GM23248 (cell line): ENCODE data around the gene C20orf144. TPM values are rescaled to one million over a fixed set of nuclear protein-coding genes. Genes with fewer than 3 reads are reported as not detected.

Source experiments
- DNase-seq: peaks from one replicate; pipeline ENCODE4 v3.0.0-alpha.2; 2015
- H2AFZ ChIP-seq: fragments of 200-600 bp; sonication (generic); 2 replicates; pipeline ENCODE4 v1.6.1; 2016; ENCODE audit warnings: antibody characterized with exemption
- H3F3A ChIP-seq: fragments of 200-600 bp; sonication (generic); 2 replicates; pipeline ENCODE4 v1.6.1; 2016; ENCODE audit warnings: mild to moderate bottlenecking, antibody characterized with exemption, mixed run types; ENCODE audit not compliant: insufficient read depth
- H3K27ac ChIP-seq: fragments of 200-600 bp; sonication (generic); 2 replicates; pipeline ENCODE4 v1.5.1; 2016; ENCODE audit warnings: mild to moderate bottlenecking
- H3K27me3 ChIP-seq: fragments of 200-600 bp; sonication (generic); replicated peaks from 2 replicates; pipeline ENCODE4 v1.6.1; 2016; ENCODE audit warnings: mild to moderate bottlenecking; ENCODE audit not compliant: insufficient read depth
- H3K36me3 ChIP-seq: fragments of 200-600 bp; sonication (generic); 2 replicates; pipeline ENCODE4 v1.6.1; 2016; ENCODE audit warnings: low read depth, mild to moderate bottlenecking
- H3K4me1 ChIP-seq: fragments of 200-600 bp; sonication (generic); 2 replicates; pipeline ENCODE4 v1.6.1; 2016; ENCODE audit warnings: mild to moderate bottlenecking; ENCODE audit not compliant: insufficient read depth
- H3K4me2 ChIP-seq: fragments of 200-600 bp; sonication (generic); one replicate; pipeline ENCODE4 v1.6.1; 2016; ENCODE audit warnings: mild to moderate bottlenecking; ENCODE audit not compliant: unreplicated experiment
- H3K4me3 ChIP-seq: fragments of 200-600 bp; sonication (generic); 2 replicates; pipeline ENCODE4 v1.5.1; 2016; ENCODE audit warnings: mild to moderate bottlenecking
- H3K79me2 ChIP-seq: fragments of 200-600 bp; sonication (generic); 2 replicates; pipeline ENCODE4 v1.6.1; 2016; ENCODE audit warnings: mild to moderate bottlenecking; ENCODE audit not compliant: insufficient read depth
- H3K9ac ChIP-seq: fragments of 200-600 bp; sonication (generic); 2 replicates; pipeline ENCODE4 v1.6.1; 2016; ENCODE audit warnings: mild to moderate bottlenecking
- H3K9me2 ChIP-seq: fragments of 200-600 bp; sonication (generic); 2 replicates; pipeline ENCODE4 v1.6.1; 2016; ENCODE audit warnings: mixed run types, mild to moderate bottlenecking, moderate library complexity; ENCODE audit not compliant: insufficient read depth
- H3K9me3 ChIP-seq: fragments of 200-600 bp; sonication (generic); one replicate; pipeline ENCODE4 v1.6.1; 2017; ENCODE audit warnings: low read depth
- H4K20me1 ChIP-seq: fragments of 200-600 bp; sonication (generic); 2 replicates; pipeline ENCODE4 v1.6.0; 2016; ENCODE audit not compliant: insufficient read depth
- EZH2 ChIP-seq: fragments of 200-600 bp; sonication (generic); IDR thresholded peaks from 2 replicates; pipeline ENCODE4 v1.6.1; 2018; ENCODE audit warnings: antibody characterized with exemption, mild to moderate bottlenecking; ENCODE audit not compliant: insufficient read depth, poor library complexity, severe bottlenecking
- EZH2phosphoT487 ChIP-seq: fragments of 200-600 bp; sonication (generic); IDR thresholded peaks from 2 replicates; pipeline ENCODE4 v1.6.1; 2018; ENCODE audit warnings: antibody characterized with exemption, moderate library complexity, mild to moderate bottlenecking, low read depth; ENCODE audit not compliant: insufficient read depth
- WGBS, 2 experiments: methylation state at CpG; one replicate each; pipeline ENCODE4 v1.1.6; 2015 to 2017; ENCODE audit warnings: low lambda C conversion rate in 2 of 2, low coverage in 1 of 2; ENCODE audit errors: missing lambda C conversion rate in 2 of 2; 5-methylcytosine and 5-hydroxymethylcytosine counted together
- in situ Hi-C: fragments of 300-500 bp; cut with MboI; formaldehyde crosslinking; loops from 2 replicates; pipeline ENCODE4 v1.15.0; 2020
- polyA plus RNA-seq: library from polyadenylated mRNA; unstranded; fragments of >200 nt; fragmentation: Nextera tagmentation; extraction: Ambion mirVana; gene quantifications from 2 replicates; pipeline ENCODE4 v1.2.1, GENCODE V29; 2016
- total RNA-seq: library from RNA; depleted of rRNA; stranded (reverse); fragments of >200 nt; shearing (Covaris generic); gene quantifications from 2 replicates; pipeline ENCODE4 v1.2.3, GENCODE V29; 2014

Gene C20orf144
- total and polyA plus RNA-seq, 2 experiments from 2014 or later = 0.25 TPM; not detected in 1

DNA sequence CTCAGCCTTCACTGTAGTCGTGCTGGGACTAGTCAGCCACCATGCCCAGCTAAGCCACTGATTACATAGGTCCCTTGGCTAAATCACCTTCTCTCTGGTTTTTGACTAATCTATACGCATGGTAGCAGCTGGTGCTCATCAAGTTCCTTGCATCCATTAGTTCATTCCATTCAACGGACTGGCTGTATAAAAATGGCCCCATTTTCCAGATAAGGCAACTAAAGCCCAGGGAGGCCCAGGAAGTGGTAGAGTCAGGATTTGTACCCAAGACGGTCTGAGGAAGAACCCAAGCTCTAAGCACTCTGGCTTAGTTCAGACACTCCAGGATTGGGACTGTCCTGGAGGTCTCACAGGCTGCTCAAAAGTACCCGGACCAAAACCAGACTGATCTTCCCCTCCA is 19.2 kb downstream of the C20orf144 start:
- no peak for DNase-seq
- no peak overlapping the region for H3K9ac ChIP-seq
- H4K20me1 ChIP-seq = no peaks in the 10 kb centered on the region
- H2AFZ ChIP-seq = no peak overlapping the region
- H3K4me3 ChIP-seq = no peak overlapping the region
- H3K79me2 ChIP-seq = peaks cover 22% of the 10 kb centered on the region
- no peak overlapping the region for H3K4me2 ChIP-seq
- no peaks in the 10 kb centered on the region for H3K36me3 ChIP-seq
- H3K9me3 ChIP-seq = no peaks in the 10 kb centered on the region
- 81 to 88% methylated on average over 5 of the region's 5 CpGs for WGBS, 2 experiments
- H3F3A ChIP-seq = no peaks in the 10 kb centered on the region
- no peaks in the 10 kb centered on the region for H3K27me3 ChIP-seq
- H3K9me2 ChIP-seq = no peaks in the 10 kb centered on the region
- peaks cover 12% of the 10 kb centered on the region for H3K4me1 ChIP-seq
- TF ChIP-seq EZH2phosphoT487 (no peak), EZH2 (no peak)
- no peak overlapping the region for H3K27ac ChIP-seq
- in situ Hi-C loops = no loop called here

- Histone ChIP-seq H3K4me2 (no peak overlapping the region), H3K9ac (no peak overlapping the region), H3K79me2 (peaks cover 22% of the 10 kb centered on the region), H3K27me3 (no peaks in the 10 kb centered on the region), H3K4me3 (no peak overlapping the region), H4K20me1 (no peaks in the 10 kb centered on the region), H3K36me3 (no peaks in the 10 kb centered on the region), H3F3A (no peaks in the 10 kb centered on the region), H3K27ac (no peak overlapping the region), H2AFZ (no peak overlapping the region), H3K4me1 (peaks cover 12% of the 10 kb centered on the region), H3K9me3 (no peaks in the 10 kb centered on the region), H3K9me2 (no peaks in the 10 kb centered on the region)
- 91 to 94% methylated on average over 7 to 9 of the region's 9 CpGs for WGBS, 2 experiments
- in situ Hi-C loops = no loop called here
- TF ChIP-seq EZH2phosphoT487 (no peak), EZH2 (no peak)
- DNase-seq = no peak
Measured at GRCh38 chr20:33681728-33682353, 19.7 kb downstream of the C20orf144 start.

- Histone ChIP-seq H4K20me1 (no peaks in the 10 kb centered on the region), H3K27me3 (no peaks in the 10 kb centered on the region), H3K4me3 (peak overlapping the region; percentile 71), H3K36me3 (no peaks in the 10 kb centered on the region), H3K9ac (peak overlapping the region; percentile 66), H3K9me2 (no peaks in the 10 kb centered on the region), H2AFZ (peak overlapping the region; percentile 71; the same call in 1 of the 2 replicates), H3K9me3 (no peaks in the 10 kb centered on the region), H3K4me1 (peaks cover 12% of the 10 kb centered on the region), H3K79me2 (peaks cover 22% of the 10 kb centered on the region), H3F3A (no peaks in the 10 kb centered on the region; the same call in 1 of the 2 replicates), H3K27ac (no peak overlapping the region), H3K4me2 (peak overlapping the region; percentile 62)
- WGBS, 2 experiments = 46 to 50% methylated on average over 10 of the region's 10 CpGs
- in situ Hi-C loops = no loop called here
- DNase-seq = no peak
- TF ChIP-seq EZH2phosphoT487 = no peak
Measured at GRCh38 chr20:33684533-33685327, 22.6 kb downstream of the C20orf144 start.

- TF ChIP-seq EZH2phosphoT487 (no peak), EZH2 (no peak)
- Histone ChIP-seq H3K9me2 (no peaks in the 10 kb centered on the region), H3K4me2 (peak overlapping the region; percentile 62), H4K20me1 (no peaks in the 10 kb centered on the region), H3K27me3 (no peaks in the 10 kb centered on the region), H2AFZ (peak overlapping the region; percentile 71), H3K4me3 (peak overlapping the region; percentile 71), H3K9me3 (no peaks in the 10 kb centered on the region), H3F3A (no peaks in the 10 kb centered on the region; the same call in 1 of the 2 replicates), H3K9ac (peak overlapping the region; percentile 66), H3K79me2 (peaks cover 22% of the 10 kb centered on the region), H3K36me3 (no peaks in the 10 kb centered on the region), H3K27ac (peak overlapping the region; percentile 30; the same call in 1 of the 2 replicates), H3K4me1 (peaks cover 12% of the 10 kb centered on the region)
- 4 to 5% methylated on average over 23 to 26 of the region's 53 CpGs for WGBS, 2 experiments
- in situ Hi-C loops = no loop called here
- DNase-seq = peak; percentile 60
Measured at GRCh38 chr20:33685328-33686099, 23.4 kb downstream of the C20orf144 start.
